GM19463 (cell line): ENCODE data around the gene PAIP2.
"Not testable (repeated sequence)": the region's sequence is repeated elsewhere in the genome, so short reads cannot be mapped to it uniquely, and the experiment has no call there.

Source experiments
- ATAC-seq: cut with Tn5 transposase; IDR thresholded peaks from one replicate; pipeline ENCODE4 v1.9.1; 2021; ENCODE audit warnings: mild to moderate bottlenecking, moderate library complexity; ENCODE audit not compliant: unreplicated experiment

The PAIP2 gene

DNA sequence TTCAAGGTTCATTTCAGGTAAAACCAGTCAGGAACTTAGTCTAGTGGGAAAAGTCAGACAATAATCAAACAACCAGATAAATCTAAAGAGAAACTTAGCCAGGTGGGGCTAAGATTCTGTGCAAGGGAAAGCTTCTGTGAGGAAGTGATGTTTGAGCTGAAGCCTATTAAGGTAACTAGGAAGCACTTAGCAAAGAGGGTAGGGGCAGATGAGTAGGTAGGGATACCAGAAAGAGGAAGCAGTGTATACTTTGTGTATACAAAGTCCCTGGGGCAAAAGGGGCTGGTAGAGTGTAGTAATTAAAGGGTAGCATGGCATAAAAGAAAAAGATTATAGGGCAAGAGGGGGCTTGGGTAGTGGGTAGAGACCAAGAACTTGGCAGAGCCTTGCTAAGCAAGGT lies 65.9 kb downstream of the PAIP2 start:
- no peak for ATAC-seq

DNA sequence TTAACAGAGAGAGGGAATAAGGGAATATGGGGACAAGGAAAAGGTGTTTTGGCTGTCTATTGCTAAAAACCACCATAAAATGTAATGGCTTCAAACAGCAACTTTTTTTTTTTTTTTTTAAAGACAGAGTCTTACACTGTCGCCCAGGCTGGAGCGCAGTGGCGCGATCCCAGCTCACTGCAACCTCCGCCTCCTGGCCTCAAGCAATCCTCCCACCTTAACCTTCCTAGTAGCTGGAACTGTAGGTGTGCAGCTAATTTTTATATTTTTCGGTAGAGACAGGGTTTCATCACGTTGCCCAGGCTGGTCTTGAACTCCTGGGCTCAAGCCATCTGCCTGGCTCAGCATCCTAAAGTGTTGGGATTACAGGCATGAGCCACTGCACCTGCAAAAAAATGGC lies 66.5 kb downstream of the PAIP2 start:
- no peak for ATAC-seq

DNA sequence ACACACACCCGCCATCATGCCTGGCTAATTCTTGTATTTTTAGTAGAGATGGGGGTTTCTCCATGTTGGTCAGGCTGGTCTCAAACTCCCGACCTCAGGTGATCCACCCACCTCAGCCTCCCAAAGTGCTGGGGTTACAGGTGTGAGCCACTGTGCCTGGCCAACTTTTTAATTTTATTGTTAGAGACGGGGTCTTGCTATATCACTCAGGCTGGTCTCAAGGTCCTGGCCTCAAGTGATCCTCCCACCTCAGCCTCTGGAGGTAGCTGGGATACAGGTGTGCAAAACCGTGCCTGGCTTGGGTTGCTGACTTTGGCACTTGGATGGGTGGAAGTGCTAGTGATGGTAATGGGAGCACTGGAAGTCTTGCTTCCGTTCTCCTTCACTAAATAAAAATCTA lies 67.5 kb downstream of the PAIP2 start:
- ATAC-seq = not testable (repeated sequence)

DNA sequence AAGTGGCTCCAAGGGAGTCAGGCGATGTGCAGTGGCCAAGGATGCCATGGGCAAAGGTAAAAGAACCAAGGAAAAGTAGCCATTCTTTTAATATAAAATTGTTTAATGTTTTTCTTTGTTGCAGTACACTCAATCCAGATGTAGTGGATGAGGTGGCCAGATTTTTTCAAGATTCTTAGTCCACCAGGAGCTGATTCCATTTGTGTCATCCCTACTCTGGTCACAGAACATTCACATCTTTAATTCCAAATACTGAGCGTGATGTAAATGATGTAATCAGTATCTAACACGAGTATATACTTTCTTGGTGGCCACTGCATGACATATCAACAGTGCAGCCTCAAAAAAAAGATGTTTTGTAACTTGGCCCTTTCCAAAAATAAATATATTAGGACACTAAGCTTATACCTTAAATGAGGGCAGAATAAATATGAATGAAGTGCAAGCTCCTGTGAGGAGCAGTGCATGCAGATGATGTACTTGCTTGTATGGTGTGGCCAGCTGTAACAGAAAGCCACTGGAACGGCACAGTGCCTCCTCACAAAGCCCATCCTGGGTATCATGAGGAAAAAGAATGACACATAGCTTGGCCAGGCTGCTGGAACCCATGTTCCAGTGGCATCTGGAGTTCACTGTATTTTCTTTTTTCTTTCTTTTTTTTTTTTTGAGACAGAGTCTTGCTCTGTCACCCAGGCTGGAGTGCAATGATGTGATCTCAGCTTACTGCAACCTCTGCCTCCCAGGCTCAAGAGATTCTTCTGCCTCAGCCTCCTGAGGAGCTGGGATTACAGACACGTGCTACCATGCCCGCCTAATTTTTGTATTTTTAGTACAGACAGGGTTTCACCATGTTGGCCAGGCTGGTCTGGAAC lies 68.7 kb downstream of the PAIP2 start:
- no peak for ATAC-seq

DNA sequence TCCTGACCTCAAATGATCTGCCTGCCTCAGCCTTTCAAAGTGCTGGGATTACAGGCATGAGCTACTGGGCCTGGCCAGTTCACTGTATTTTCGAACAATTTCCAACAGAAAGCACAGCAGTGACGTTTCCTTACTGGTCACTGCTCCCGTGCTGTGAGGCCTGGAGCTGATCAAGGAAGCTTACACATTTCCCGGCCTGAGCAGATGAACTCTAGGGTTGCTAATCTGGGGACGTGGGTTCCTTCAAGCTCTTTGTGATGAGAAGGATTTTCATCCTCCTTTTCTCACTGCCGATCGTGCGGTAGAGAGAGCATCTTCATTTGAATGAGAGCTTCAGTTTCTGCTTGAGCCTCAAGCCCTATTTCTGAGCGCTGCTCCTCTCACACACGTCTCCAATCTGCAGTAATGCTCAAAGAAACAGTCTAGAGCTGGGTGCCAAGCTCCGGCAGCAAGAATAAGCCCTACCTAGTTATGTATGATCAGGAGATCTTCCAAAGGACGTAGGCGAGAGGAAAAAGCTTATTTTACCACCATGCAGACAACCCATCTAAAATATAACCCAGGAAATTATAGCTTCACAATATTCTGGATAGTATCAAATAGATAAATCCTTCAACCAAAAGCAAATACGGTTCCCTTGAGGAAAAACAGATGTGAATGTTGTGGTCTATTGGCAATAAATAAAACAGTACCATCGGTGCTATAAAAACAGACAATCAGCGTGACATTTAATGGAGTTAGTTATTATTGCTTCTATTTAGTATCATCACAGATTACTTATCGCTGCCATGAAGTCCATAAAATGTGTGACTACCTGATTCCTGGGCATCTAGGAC lies 69.6 kb downstream of the PAIP2 start:
- no peak for ATAC-seq

DNA sequence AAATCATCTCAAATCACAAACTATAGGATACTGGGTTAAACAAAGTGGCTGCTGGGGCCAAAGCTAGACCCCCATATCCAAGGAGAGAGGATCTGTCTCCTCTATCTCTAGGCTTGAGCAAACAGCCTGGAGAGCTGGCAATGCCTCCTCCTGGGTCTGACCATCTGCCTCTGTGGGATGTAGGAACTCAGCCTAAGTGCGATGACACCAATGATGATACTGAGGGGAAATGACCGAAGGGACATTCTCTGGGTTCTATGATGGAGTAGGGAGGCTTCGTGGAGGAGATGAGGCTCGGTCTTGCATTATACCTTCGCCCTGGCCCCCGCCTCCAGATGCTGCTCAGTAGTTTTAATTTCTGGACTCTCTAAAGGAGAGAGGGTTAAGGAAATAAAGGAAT lies 71.5 kb downstream of the PAIP2 start:
- ATAC-seq = no peak

DNA sequence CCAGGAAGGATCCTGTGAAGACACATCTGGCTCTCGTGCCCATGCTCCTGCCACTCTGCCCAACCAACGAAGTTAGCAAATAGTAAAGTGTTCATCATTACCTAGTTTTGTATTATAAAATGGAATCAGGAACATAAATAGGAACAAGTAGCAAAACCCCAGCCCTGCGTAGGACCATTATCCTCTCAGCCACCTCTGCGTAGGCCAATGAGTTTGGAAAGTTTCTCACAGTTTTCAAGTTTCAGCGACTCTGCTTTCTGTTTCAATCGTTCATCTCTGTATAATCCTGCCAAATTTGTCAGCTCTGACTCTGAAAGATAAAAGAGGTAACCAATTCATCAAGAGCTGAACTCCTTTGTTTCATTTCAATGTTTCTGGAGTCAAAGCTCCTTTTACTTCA lies 72.3 kb downstream of the PAIP2 start:
- ATAC-seq = peak; percentile 57

DNA sequence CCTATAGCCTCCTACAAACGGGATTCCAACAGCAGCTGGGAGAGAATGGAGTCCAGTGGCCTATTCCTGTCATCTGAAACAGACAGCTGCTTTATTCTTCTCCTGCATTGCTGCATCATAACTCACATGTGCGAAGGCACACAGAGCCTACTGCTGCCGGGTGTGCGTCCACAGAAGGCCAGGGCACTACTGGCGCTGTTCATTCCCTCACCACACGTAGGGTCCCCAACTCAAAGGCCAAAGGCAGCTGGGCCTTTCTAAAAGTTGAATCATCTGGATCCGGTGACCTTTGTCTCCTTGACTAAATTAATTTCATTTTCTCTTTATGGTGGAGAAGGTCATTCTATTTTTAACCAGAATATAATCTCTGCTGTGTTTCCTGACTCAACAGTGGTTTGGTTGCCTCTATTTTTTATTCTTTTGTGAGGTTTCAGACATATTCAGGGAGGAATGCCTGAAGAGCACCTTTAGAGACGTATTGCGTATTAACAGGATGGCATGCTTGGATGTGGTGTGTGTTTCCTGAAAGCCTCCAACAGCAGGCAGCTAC lies 73.0 kb downstream of the PAIP2 start:
- no peak for ATAC-seq

DNA sequence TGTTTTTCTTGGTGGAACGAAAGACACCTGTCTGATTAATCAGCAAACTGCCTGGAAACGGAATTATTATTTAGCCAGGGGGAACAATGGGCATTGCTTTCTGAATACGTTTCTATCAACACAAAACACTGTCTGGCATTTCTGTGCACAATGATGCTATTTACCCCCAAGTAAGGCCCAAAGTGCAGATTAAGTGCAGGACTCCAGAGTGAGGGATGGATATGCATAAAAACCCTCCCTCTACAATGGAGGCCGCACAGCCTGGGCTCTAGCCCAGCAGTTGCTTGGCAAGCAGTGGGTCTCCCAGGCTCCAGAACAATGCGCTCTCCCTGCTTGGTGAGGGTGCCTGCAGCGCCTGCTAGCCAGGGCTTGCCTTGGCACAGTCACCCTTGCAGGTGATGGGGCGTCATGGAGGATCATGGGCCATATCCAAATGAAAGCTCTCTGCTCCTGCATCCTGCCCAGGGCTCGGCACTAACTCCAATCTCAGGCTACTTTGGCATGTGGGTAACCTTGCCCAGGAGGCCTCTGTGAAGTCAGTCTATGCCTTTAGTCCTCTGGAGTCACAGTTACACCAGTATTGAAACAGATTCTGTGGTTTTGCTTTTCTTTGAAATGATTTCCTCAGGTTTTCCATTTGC lies 73.7 kb downstream of the PAIP2 start:
- no peak for ATAC-seq

DNA sequence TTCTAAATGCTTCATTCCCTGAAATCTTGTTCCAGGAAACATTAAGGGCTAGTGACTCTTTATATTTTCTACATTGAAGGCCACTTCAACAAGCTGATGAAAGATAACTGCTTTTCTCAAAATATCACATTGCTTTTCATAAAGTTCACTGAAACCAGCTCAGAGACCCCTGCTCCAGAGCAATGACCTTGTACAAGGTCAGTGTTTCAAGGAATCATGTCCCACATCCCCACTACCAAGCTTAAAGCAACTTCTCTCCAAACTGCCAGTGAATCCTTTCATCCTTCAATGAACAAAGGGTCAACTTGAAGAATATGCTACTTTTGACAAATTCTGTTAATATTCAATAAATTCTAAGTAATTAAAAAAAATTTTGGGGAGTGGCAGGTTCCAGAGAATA lies 74.2 kb downstream of the PAIP2 start:
- no peak for ATAC-seq

DNA sequence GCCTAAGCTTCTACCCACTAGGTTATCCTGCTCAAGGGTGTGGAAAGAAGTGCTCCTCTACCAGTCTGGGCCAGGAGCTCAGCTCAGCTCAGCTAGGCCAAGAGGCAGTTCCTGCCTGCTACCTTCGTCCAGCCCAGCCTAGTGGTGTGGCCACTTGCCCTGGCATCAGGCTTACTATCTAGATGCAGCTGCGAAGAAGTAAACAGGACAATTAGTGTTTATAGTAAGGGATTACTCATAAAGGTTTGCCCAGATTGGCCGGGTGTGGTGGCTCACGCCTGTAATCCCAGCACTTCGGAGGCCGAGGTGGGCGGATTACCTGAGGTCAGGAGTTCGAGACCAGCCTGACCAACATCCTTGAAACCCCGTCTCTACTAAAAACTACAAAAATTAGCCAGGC lies 75.0 kb downstream of the PAIP2 start:
- ATAC-seq = no peak

DNA sequence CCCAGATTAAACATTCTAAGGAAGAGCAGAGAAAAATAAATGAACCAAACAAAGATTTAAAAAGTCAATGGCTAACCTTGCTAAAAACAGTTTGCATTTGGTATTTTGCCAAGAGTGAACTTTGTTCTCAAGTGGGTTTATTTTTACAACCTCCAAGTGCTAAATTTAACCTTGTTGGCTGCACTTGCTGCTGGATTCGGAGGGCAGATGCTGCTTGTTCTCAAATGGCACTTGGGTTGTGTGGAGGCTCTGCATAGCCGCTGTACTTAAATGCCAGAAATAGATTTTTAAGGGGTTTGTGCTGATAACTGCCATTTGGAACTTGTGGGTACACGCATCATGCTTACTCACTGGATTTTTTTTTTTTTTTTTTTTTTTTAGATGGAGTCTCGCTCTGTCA lies 75.6 kb downstream of the PAIP2 start:
- ATAC-seq = no peak

DNA sequence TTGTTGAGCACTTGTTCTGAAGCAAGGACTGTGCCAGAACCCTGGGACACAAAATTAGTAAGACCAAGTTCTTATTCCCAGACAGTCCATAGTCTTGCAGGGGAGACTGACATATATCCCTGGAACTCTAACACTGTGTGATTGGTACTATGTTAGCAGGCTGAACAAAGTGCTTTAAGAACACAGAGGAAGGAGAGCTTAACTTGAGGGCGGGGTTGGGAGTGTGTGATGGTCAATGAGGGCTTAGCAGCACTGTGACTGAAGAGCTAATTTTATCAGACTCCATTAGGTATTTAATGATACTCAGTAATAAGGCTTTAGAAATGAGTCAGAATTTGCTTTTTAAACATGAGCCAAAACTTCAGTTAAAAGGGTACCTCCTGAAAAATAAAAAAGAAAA lies 77.1 kb downstream of the PAIP2 start:
- no peak for ATAC-seq
